Measurements from ENCODE around the gene PPP1R9A.

Gene PPP1R9A

GRCh38 chr7:94907026-94907810 is at the start of gene PPP1R9A:
TSS of gene PPP1R9A (plus strand) at chr7:94907594. CDS start at chr7:94910114, 2,520 bp downstream.
- DNase-seq, result no peak

- no peak for DNase-seq
Observed at GRCh38 chr7:94871132-94871531, 36.3 kb upstream of the PPP1R9A start.

- DNase-seq, result no peak
Observed at GRCh38 chr7:94873239-94873638, 34.2 kb upstream of the PPP1R9A start.

- DNase-seq, result no peak
Observed at GRCh38 chr7:94874036-94874785, 33.2 kb upstream of the PPP1R9A start.

GRCh38 chr7:94875201-94875600 is 32.2 kb upstream of the PPP1R9A start:
- no peak for DNase-seq

- no peak for DNase-seq
Observed at GRCh38 chr7:94877731-94878670, 29.4 kb upstream of the PPP1R9A start.

GRCh38 chr7:94882891-94883290 is 24.5 kb upstream of the PPP1R9A start:
- DNase-seq, result no peak

GRCh38 chr7:94883616-94884015 is 23.8 kb upstream of the PPP1R9A start:
- no peak for DNase-seq

- no peak for DNase-seq
Observed at GRCh38 chr7:94888551-94888950, 18.8 kb upstream of the PPP1R9A start.

- no peak for DNase-seq
Observed at GRCh38 chr7:94888995-94889523, 18.3 kb upstream of the PPP1R9A start.

- no peak for DNase-seq
Observed at GRCh38 chr7:94890216-94890615, 17.2 kb upstream of the PPP1R9A start.

- no peak for DNase-seq
Observed at GRCh38 chr7:94893661-94894060, 13.7 kb upstream of the PPP1R9A start.

- no peak for DNase-seq
Observed at GRCh38 chr7:94897541-94897940, 9.9 kb upstream of the PPP1R9A start.

- no peak for DNase-seq
Observed at GRCh38 chr7:94898340-94898739, 9.1 kb upstream of the PPP1R9A start.

GRCh38 chr7:94901981-94902380 is 5.4 kb upstream of the PPP1R9A start:
- no peak for DNase-seq

GRCh38 chr7:94903971-94904370 is 3.4 kb upstream of the PPP1R9A start:
- DNase-seq, result no peak

- DNase-seq, result no peak
Observed at GRCh38 chr7:94904982-94905381, 2.4 kb upstream of the PPP1R9A start.

- DNase-seq, result no peak
Observed at GRCh38 chr7:94906065-94906851, 1.1 kb upstream of the PPP1R9A start.

- no peak for DNase-seq
Observed at GRCh38 chr7:94907811-94908322, 473 bp downstream of the PPP1R9A start.

GRCh38 chr7:94908323-94909178 is 1.2 kb downstream of the PPP1R9A start:
- no peak for DNase-seq

- no peak for DNase-seq
Observed at GRCh38 chr7:94909179-94909466, 1.7 kb downstream of the PPP1R9A start.
